IPS DF 4.7 (cell line): ENCODE measurements around the gene SPNS2.

Experiments
- DNase-seq: peaks from one replicate; pipeline ENCODE4 v3.0.0-alpha.2; 2013; ENCODE audit warnings: low spot score; ENCODE audit errors: extremely low read depth

SPNS2 gene

GRCh38 chr17:4502466-4503154 is 3.9 kb downstream of the SPNS2 start:
- no peak for DNase-seq

GRCh38 chr17:4503283-4504025 is 4.8 kb downstream of the SPNS2 start:
- no peak for DNase-seq

GRCh38 chr17:4504188-4504587 is 5.5 kb downstream of the SPNS2 start:
- DNase-seq = no peak

- no peak for DNase-seq
These were observed 6.5 kb downstream of the SPNS2 start for GRCh38 chr17:4505187-4505586.

GRCh38 chr17:4506175-4506813 is 7.6 kb downstream of the SPNS2 start:
- no peak for DNase-seq

GRCh38 chr17:4506892-4507291 is 8.2 kb downstream of the SPNS2 start:
- no peak for DNase-seq

- DNase-seq = no peak
These were observed 8.9 kb downstream of the SPNS2 start for GRCh38 chr17:4507361-4508111.

GRCh38 chr17:4508207-4508606 is 9.5 kb downstream of the SPNS2 start:
- DNase-seq = no peak

- DNase-seq = no peak
These were observed 10.7 kb downstream of the SPNS2 start for GRCh38 chr17:4509401-4509800.

GRCh38 chr17:4509923-4510617 is 11.4 kb downstream of the SPNS2 start:
- DNase-seq = no peak

- no peak for DNase-seq
These were observed 11.9 kb downstream of the SPNS2 start for GRCh38 chr17:4510618-4510941.

- no peak for DNase-seq
These were observed 12.7 kb downstream of the SPNS2 start for GRCh38 chr17:4511199-4511932.

GRCh38 chr17:4512156-4513112 is 13.8 kb downstream of the SPNS2 start:
- DNase-seq = no peak

- DNase-seq = no peak
These were observed 14.7 kb downstream of the SPNS2 start for GRCh38 chr17:4513113-4514032.

- no peak for DNase-seq
These were observed 15.5 kb downstream of the SPNS2 start for GRCh38 chr17:4514206-4514605.

GRCh38 chr17:4514779-4515178 is 16.1 kb downstream of the SPNS2 start:
- DNase-seq = no peak

- no peak for DNase-seq
These were observed 16.8 kb downstream of the SPNS2 start for GRCh38 chr17:4515501-4515900.

- DNase-seq = no peak
These were observed 18.1 kb downstream of the SPNS2 start for GRCh38 chr17:4516735-4517134.
